Nephron progenitor cell (in vitro differentiated cells): Measurements from ENCODE around the gene TMTC1.

Source experiments
- DNase-seq: peaks from one replicate; pipeline ENCODE4 v3.0.0; 2021
- H3K27ac Mint-ChIP-seq: 2 replicates; pipeline ENCODE4 v1.8.0; 2021; ENCODE audit warnings: mild to moderate bottlenecking, moderate library complexity, mixed read lengths
- H3K27me3 Mint-ChIP-seq: 2 replicates; pipeline ENCODE4 v1.8.0; 2021; ENCODE audit warnings: mild to moderate bottlenecking, low read depth, mixed read lengths; ENCODE audit not compliant: poor library complexity
- H3K36me3 Mint-ChIP-seq: 2 replicates; pipeline ENCODE4 v1.8.0; 2021; ENCODE audit warnings: low read depth, mixed read lengths
- H3K4me1 Mint-ChIP-seq: 2 replicates; pipeline ENCODE4 v1.8.0; 2021; ENCODE audit warnings: mixed read lengths
- H3K4me3 Mint-ChIP-seq: 2 replicates; pipeline ENCODE4 v1.8.0; 2021; ENCODE audit warnings: mild to moderate bottlenecking, moderate library complexity, mixed read lengths
- H3K9me3 Mint-ChIP-seq: 2 replicates; pipeline ENCODE4 v1.8.0; 2021; ENCODE audit warnings: mild to moderate bottlenecking, moderate library complexity, mixed read lengths
- TF ChIP-seq, protein P1 (sequence below): fragments of 200-600 bp; sonication (generic); IDR thresholded peaks from 2 replicates; pipeline ENCODE4 v1.5.0; 2021; ENCODE audit warnings: antibody characterized with exemption

TMTC1 gene

DNA sequence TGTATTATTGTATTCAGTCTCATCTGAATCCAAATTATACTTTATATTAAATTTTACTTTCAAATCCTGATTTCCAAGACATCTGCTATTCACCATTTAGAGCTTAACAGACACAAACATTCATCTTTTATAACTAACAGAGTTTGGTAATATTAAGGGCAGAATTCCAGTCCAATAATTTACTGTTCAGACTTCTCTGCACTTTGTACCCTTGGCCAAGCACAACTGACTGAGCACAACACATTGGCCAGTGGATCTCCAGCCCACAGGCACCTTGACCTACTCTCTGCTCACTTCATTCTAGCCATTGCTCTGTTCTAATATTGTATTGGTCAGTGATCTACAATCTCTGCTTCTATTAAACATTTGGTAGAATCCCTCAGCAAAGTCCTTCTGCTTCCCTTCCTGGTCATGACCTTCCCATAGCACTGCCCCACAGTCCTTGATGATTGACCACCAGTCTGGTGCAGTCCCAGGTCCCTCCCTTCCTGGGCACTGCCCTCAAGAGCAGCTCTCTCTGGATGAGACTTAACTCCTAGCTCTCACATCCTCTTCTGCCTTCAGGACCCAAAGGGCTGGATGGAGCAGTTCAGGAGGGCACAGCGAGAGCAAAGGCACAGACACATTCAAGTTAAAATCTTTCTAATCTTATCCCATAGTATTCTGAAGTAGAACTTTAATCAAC lies 188.5 kb downstream of the TMTC1 start:
- no peaks in the 10 kb centered on the region for H3K27me3 Mint-ChIP-seq
- H3K4me1 Mint-ChIP-seq, result peaks cover 50% of the 10 kb centered on the region
- H3K4me3 Mint-ChIP-seq, result no peak overlapping the region
- peaks cover 12% of the 10 kb centered on the region for H3K36me3 Mint-ChIP-seq
- DNase-seq, result no peak
- H3K27ac Mint-ChIP-seq, result no peak overlapping the region
- H3K9me3 Mint-ChIP-seq, result no peaks in the 10 kb centered on the region
- TF ChIP-seq, protein P1, sequence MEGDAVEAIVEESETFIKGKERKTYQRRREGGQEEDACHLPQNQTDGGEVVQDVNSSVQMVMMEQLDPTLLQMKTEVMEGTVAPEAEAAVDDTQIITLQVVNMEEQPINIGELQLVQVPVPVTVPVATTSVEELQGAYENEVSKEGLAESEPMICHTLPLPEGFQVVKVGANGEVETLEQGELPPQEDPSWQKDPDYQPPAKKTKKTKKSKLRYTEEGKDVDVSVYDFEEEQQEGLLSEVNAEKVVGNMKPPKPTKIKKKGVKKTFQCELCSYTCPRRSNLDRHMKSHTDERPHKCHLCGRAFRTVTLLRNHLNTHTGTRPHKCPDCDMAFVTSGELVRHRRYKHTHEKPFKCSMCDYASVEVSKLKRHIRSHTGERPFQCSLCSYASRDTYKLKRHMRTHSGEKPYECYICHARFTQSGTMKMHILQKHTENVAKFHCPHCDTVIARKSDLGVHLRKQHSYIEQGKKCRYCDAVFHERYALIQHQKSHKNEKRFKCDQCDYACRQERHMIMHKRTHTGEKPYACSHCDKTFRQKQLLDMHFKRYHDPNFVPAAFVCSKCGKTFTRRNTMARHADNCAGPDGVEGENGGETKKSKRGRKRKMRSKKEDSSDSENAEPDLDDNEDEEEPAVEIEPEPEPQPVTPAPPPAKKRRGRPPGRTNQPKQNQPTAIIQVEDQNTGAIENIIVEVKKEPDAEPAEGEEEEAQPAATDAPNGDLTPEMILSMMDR, result no peak

- TF ChIP-seq, protein P1, result no peak
- no peak for DNase-seq
- Mint-ChIP-seq H3K36me3 (peaks cover 12% of the 10 kb centered on the region), H3K9me3 (no peaks in the 10 kb centered on the region), H3K4me3 (no peak overlapping the region), H3K4me1 (peaks cover 42% of the 10 kb centered on the region), H3K27ac (no peak overlapping the region), H3K27me3 (no peaks in the 10 kb centered on the region)
These were observed 190.7 kb downstream of the TMTC1 start for GRCh38 chr12:29593001-29593400.

GRCh38 chr12:29591140-29592020 lies 192.4 kb downstream of the TMTC1 start:
- H3K27ac Mint-ChIP-seq, result peak overlapping the region; percentile 44
- DNase-seq, result peak; percentile 50
- H3K4me1 Mint-ChIP-seq, result peaks cover 33% of the 10 kb centered on the region
- no peaks in the 10 kb centered on the region for H3K9me3 Mint-ChIP-seq
- no peaks in the 10 kb centered on the region for H3K27me3 Mint-ChIP-seq
- H3K36me3 Mint-ChIP-seq, result peaks cover 10% of the 10 kb centered on the region
- peak overlapping the region; percentile 33 for H3K4me3 Mint-ChIP-seq
- TF ChIP-seq, protein P1, result peak; percentile 47

- Mint-ChIP-seq H3K4me3 (no peak overlapping the region), H3K27me3 (no peaks in the 10 kb centered on the region), H3K9me3 (no peaks in the 10 kb centered on the region), H3K27ac (no peak overlapping the region), H3K36me3 (no peaks in the 10 kb centered on the region), H3K4me1 (peaks cover 28% of the 10 kb centered on the region)
- no peak for DNase-seq
- TF ChIP-seq, protein P1, result no peak
These were observed 193.9 kb downstream of the TMTC1 start for GRCh38 chr12:29589851-29590250.

DNA sequence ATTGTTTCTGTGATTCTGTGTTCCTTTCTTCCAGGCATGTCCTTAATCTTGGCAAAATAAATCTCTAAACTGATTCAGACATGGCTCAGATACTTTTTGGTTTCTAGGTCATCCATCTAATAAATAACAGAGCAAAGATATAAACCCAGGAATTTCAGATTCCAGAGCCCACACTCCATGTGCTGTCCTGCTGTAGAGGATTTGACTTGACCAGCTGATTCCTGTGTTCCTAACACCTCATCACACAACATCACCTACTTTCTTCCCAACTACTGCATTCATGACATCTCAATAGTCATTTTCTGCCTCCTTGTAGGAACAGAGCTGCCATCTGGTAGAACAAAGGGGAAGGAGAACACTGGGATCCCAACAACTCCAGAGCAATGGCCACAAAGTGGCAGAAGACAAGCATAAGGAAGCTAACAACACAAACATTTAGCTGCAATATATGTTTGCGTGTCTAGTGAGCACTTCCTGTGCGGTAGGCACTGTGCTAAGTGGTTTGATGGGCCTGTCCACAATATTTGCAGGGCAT lies 194.4 kb downstream of the TMTC1 start:
- Mint-ChIP-seq H3K36me3 (no peaks in the 10 kb centered on the region), H3K27ac (peak overlapping the region; percentile 50), H3K27me3 (no peaks in the 10 kb centered on the region), H3K4me1 (peaks cover 28% of the 10 kb centered on the region), H3K9me3 (no peaks in the 10 kb centered on the region), H3K4me3 (no peak overlapping the region)
- TF ChIP-seq, protein P1, result no peak
- DNase-seq, result no peak
